Transverse colon (tissue), 4 donors: ENCODE measurements around the gene DIS3L2. TPM values are rescaled to one million over a fixed set of nuclear protein-coding genes. Genes with fewer than 3 reads are reported as not detected.

Experiments
- DNase-seq: peaks from one replicate; pipeline ENCODE4 v3.0.0-alpha.2; 2019
- H3K27ac ChIP-seq, 4 donors: fragments of 200-600 bp; sonication (generic); 2 replicates each; pipeline ENCODE4 v1.5.1; 2016 to 2018; ENCODE audit warnings: inconsistent platforms in 4 of 4
- H3K27me3 ChIP-seq: fragments of 200-600 bp; sonication (generic); 2 replicates; pipeline ENCODE4 v1.5.1; 2017; ENCODE audit warnings: inconsistent platforms
- H3K36me3 ChIP-seq, 4 donors: fragments of 200-600 bp; sonication (generic); 2 replicates each; pipeline ENCODE4 v1.5.1; 2017 to 2019; ENCODE audit warnings: inconsistent platforms in 4 of 4
- H3K4me1 ChIP-seq, 4 donors: fragments of 200-600 bp; sonication (generic); 2 replicates each; pipeline ENCODE4 v1.5.1; 2017 to 2020; ENCODE audit warnings: inconsistent platforms in 4 of 4
- H3K4me3 ChIP-seq, 4 donors: fragments of 200-600 bp; sonication (generic); 1 replicate in 1 of 4; 2 replicates in 3 of 4; pipeline versions ENCODE4 v1.5.1 to v1.6.1; 2017 to 2019; ENCODE audit warnings: inconsistent platforms in 4 of 4
- H3K9me3 ChIP-seq, 2 donors: fragments of 200-600 bp; sonication (generic); 2 replicates each; pipeline ENCODE4 v1.5.1; 2017 to 2019; ENCODE audit warnings: inconsistent platforms in 2 of 2
- EP300 ChIP-seq: sonication (generic); formaldehyde crosslinking; IDR thresholded peaks from one replicate; pipeline ENCODE4 v1.6.1; 2017; ENCODE audit warnings: antibody characterized with exemption, low read depth
- POLR2A ChIP-seq: fragments of 450-650 bp; IDR thresholded peaks from one replicate; pipeline ENCODE4 v1.6.1; 2016; ENCODE audit warnings: antibody characterized with exemption, mild to moderate bottlenecking, moderate library complexity
- POLR2AphosphoS5 ChIP-seq, 3 donors: sonication (generic); formaldehyde crosslinking; IDR thresholded peaks; one replicate each; pipeline ENCODE4 v1.6.1; 2016; ENCODE audit warnings: antibody characterized with exemption in 3 of 3
- WGBS, 2 donors: methylation state at CpG; one replicate each; pipeline ENCODE4 v1.1.5; 2018; ENCODE audit warnings: low coverage in 1 of 2; 5-methylcytosine and 5-hydroxymethylcytosine counted together
- in situ Hi-C, 4 donors: fragments of 200-750 bp; cut with MboI; loops; one replicate each; pipeline versions ENCODE4 v1.15.0 to v1.15.1; 2017; ENCODE audit warnings: low sequenced_read_pairs in 3 of 4, low pct_ligation_motif_present in 1 of 4, low pct_unique_long_range_greater_than_20kb in 1 of 4
- intact Hi-C: fragments of 100-400 bp; cut with DNase I; formaldehyde crosslinking; loops from one replicate; pipeline ENCODE4 v1.15.1; 2023; ENCODE audit warnings: low total_unique reads
- total RNA-seq, 4 donors: library from RNA; depleted of rRNA; stranded (reverse); fragments of >200 nt; gene quantifications; one replicate each; pipeline ENCODE4 v1.1.0, GENCODE V29; 2016
- TF ChIP-seq, protein P1 (sequence below), 5 experiments: fragments of 200-600 bp in 3 of 5; fragments of 450-650 bp in 2 of 5; sonication (generic) in 3 of 5; IDR thresholded peaks; 1 replicate in 2 of 5; 2 replicates in 3 of 5; pipeline ENCODE4 v1.5.1; 2016 to 2017; ENCODE audit warnings: antibody characterized with exemption in 5 of 5, inconsistent platforms in 3 of 5, mild to moderate bottlenecking in 2 of 5, moderate library complexity in 1 of 5

Gene DIS3L2
- total RNA-seq, 4 donors from 2014 or later, result 24.7 to 99.9 (median 51.2) TPM

DNA sequence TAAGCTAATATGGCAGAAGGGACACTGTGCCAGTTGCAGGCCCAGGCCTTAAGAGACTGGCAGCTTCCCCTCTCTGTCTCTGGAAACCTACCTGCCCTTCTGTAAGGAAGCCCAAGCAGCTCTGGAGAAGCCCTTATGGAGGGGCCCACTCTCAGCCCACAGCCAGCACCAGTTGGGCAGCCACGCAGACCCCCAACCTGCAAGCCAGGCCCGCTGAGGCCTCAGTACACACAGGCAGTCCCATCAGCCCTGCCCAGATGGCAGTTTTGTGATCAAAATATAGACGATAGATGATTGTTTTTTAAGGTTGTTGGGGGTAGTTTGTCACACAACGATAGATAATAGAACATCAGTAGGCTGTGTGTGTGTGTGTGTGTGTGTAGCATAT, 380.2 kb downstream of the DIS3L2 start:
- Histone ChIP-seq H3K4me3 (no peak overlapping the region), H3K9me3 (no peaks in the 10 kb centered on the region), H3K36me3 (no peaks in the 10 kb centered on the region), H3K27me3 (no peaks in the 10 kb centered on the region), H3K27ac (no peak overlapping the region), H3K4me1 (no peaks in the 10 kb centered on the region)
- 82 to 88% methylated on average over 2 to 4 of the region's 4 CpGs for WGBS, 2 donors
- no peak for DNase-seq
- intact Hi-C loops, result no loop called here
- in situ Hi-C loops, result loop anchor here in 1 of 4 donors (10.0 kb wide), 1 partner anchor 93 kb away; no protein-coding TSS in a partner anchor
- no peak for TF ChIP-seq POLR2A
- TF ChIP-seq, protein P1, sequence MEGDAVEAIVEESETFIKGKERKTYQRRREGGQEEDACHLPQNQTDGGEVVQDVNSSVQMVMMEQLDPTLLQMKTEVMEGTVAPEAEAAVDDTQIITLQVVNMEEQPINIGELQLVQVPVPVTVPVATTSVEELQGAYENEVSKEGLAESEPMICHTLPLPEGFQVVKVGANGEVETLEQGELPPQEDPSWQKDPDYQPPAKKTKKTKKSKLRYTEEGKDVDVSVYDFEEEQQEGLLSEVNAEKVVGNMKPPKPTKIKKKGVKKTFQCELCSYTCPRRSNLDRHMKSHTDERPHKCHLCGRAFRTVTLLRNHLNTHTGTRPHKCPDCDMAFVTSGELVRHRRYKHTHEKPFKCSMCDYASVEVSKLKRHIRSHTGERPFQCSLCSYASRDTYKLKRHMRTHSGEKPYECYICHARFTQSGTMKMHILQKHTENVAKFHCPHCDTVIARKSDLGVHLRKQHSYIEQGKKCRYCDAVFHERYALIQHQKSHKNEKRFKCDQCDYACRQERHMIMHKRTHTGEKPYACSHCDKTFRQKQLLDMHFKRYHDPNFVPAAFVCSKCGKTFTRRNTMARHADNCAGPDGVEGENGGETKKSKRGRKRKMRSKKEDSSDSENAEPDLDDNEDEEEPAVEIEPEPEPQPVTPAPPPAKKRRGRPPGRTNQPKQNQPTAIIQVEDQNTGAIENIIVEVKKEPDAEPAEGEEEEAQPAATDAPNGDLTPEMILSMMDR (IDR thresholded peaks at IDR 0.05), result no peak
- no peak for TF ChIP-seq EP300
- TF ChIP-seq POLR2AphosphoS5 (IDR thresholded peaks at IDR 0.05), result no peak

DNA sequence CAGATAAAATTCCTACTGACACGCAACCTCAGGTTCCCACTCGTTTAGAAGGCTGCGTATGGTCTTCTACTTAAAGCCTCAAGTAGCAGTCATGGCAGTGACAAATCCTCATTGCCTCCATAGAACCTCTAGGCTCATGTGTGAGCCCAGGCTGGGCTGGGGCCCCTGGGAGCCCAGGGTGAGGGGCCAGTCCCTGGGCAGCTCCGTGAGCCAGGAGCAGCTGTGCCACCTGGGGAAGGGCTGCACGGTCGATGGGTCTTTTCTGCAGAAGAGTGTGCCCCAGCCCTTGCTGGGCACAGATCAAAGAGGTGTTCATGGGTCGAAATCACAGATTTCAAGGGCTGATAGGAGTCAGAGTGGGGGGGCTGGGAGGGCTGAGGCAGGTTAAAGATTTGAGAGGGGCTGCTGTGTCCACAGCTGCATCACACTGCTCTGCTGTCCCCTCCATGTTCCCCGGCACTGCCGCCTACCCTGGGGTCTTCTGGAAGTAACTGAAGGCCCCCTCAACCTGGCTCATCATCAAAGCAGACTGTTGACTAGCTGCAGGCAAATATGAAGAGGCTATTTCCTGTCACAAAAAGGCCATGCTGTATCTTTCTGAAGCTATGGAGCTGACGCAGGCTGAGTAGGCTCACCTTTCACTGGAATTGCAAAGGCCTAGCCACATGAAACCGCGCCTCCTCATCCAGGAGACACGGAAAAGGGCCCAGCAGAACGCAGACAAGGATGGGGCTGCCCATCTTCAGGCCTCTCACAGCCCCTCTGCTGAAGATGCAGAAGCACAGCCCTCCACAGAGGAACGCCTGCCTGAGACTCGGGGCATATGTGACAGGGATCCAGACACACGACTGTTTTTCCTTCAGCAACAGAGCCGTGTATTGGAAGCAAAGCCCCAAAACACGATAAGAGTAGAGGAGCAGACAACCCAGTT, 381.4 kb downstream of the DIS3L2 start:
- no peaks in the 10 kb centered on the region for H3K9me3 ChIP-seq
- H3K27ac ChIP-seq, result no peak overlapping the region
- in situ Hi-C loops (loop anchor here in 1 of 4 donors (10.0 kb wide), 1 partner anchor 92 kb away; no protein-coding TSS in a partner anchor), intact Hi-C loops (no loop called here)
- no peaks in the 10 kb centered on the region for H3K4me1 ChIP-seq
- no peaks in the 10 kb centered on the region for H3K27me3 ChIP-seq
- no peak overlapping the region for H3K4me3 ChIP-seq
- 73 to 87% methylated on average over 3 to 19 of the region's 19 CpGs for WGBS, 2 donors
- TF ChIP-seq, protein P1 (IDR thresholded peaks at IDR 0.05), result no peak
- TF ChIP-seq POLR2A, result no peak
- TF ChIP-seq POLR2AphosphoS5 (IDR thresholded peaks at IDR 0.05), result no peak
- TF ChIP-seq EP300, result no peak
- DNase-seq, result no peak
- H3K36me3 ChIP-seq, result no peaks in the 10 kb centered on the region

DNA sequence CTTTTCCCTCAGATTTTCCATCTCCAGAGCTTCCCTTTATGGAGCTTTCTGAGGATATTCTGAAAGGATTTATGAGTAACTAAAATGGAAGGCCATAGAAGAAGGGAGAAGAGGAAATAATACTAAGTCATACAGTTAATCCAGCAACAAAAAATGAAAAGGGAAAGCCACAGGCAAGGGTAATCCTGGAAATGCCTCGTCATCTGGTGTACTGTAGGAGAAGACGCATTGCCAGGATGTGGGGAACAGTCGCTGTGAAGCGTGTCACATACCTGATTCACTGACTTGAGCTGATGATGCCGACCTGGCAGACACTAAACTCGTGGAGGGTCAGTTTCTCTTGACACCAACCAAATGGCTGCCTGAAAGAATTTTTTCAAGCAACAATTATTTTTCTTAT, 382.3 kb downstream of the DIS3L2 start:
- intact Hi-C loops (no loop called here), in situ Hi-C loops (loop anchor here in 1 of 4 donors (10.0 kb wide), 1 partner anchor 91 kb away; no protein-coding TSS in a partner anchor)
- no peak overlapping the region for H3K4me3 ChIP-seq
- no peak overlapping the region for H3K27ac ChIP-seq
- H3K4me1 ChIP-seq, result no peaks in the 10 kb centered on the region
- TF ChIP-seq POLR2A (no peak), POLR2AphosphoS5 (IDR thresholded peaks at IDR 0.05) (no peak), EP300 (no peak)
- TF ChIP-seq, protein P1 (IDR thresholded peaks at IDR 0.05), result no peak
- no peaks in the 10 kb centered on the region for H3K9me3 ChIP-seq
- H3K36me3 ChIP-seq, result no peaks in the 10 kb centered on the region
- 73 to 74% methylated on average over 6 of the region's 6 CpGs for WGBS, 2 donors
- no peaks in the 10 kb centered on the region for H3K27me3 ChIP-seq
- no peak for DNase-seq

DNA sequence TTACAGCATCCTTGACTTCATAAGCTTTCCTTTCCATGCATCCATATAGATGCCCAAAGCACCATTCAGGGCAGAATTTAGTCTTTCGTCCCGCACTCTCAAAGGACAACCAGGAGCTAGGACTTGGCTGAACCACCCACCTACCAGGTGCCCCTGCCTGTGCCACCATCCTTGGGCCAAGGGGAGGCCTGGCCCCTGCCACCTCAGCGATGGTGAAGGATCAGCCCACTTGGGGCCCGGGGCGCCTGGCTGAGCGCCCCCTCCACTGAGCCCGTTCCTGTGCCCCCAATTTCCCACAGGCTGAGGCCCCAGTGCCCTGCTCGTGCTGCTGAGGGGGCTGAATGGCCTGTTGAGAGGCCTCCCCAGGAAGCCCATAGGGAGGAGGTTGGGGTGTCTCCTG, 383.7 kb downstream of the DIS3L2 start:
- DNase-seq, result no peak
- no peak overlapping the region for H3K27ac ChIP-seq
- H3K9me3 ChIP-seq, result no peaks in the 10 kb centered on the region
- in situ Hi-C loops (loop anchor here in 1 of 4 donors (10.0 kb wide), 1 partner anchor 90 kb away; no protein-coding TSS in a partner anchor), intact Hi-C loops (no loop called here)
- peaks cover 0 to 8% (median 5%) of the 10 kb centered on the region in 4 donors for H3K4me1 ChIP-seq
- 92% methylated on average over 8 of the region's 8 CpGs; no CpG with 5 or more reads in 1 of the 2 donors for WGBS, 2 donors
- H3K4me3 ChIP-seq, result no peak overlapping the region
- H3K36me3 ChIP-seq, result no peaks in the 10 kb centered on the region
- peaks cover 10% of the 10 kb centered on the region for H3K27me3 ChIP-seq
- no peak for TF ChIP-seq POLR2A
- no peak for TF ChIP-seq POLR2AphosphoS5 (IDR thresholded peaks at IDR 0.05)
- TF ChIP-seq, protein P1 (IDR thresholded peaks at IDR 0.05), result no peak
- no peak for TF ChIP-seq EP300
